IMR-90 (cell line): ENCODE measurements around the gene SLC8A1.

Experiments
- CEBPB ChIP-seq: IDR thresholded peaks from 2 replicates; pipeline ENCODE4 v1.6.1; 2012; ENCODE audit warnings: low read depth, low read length, improper control_type of control experiment
- CHD1 ChIP-seq: IDR thresholded peaks from 2 replicates; pipeline ENCODE4 v1.6.1; 2012; ENCODE audit warnings: low read depth, low read length, improper control_type of control experiment
- CTCF ChIP-seq: conservative IDR thresholded peaks from 2 replicates; pipeline ENCODE4 v1.5.1; 2012; ENCODE audit warnings: mild to moderate bottlenecking, low read depth, low read length, improper control_type of control experiment
- MAZ ChIP-seq: IDR thresholded peaks from 2 replicates; pipeline ENCODE4 v1.6.1; 2012; ENCODE audit warnings: low read depth, mild to moderate bottlenecking, low read length, improper control_type of control experiment, moderate library complexity, borderline replicate concordance
- MXI1 ChIP-seq: IDR thresholded peaks from 2 replicates; pipeline ENCODE4 v1.6.1; 2012; ENCODE audit warnings: low read depth, mild to moderate bottlenecking, low read length, moderate library complexity, borderline replicate concordance
- NFE2L2 ChIP-seq: fragments of 150-350 bp; IDR thresholded peaks from 2 replicates; pipeline ENCODE4 v1.6.1; 2016; ENCODE audit warnings: low read depth, mild to moderate bottlenecking, low read length
- POLR2A ChIP-seq: IDR thresholded peaks from 2 replicates; pipeline ENCODE4 v1.6.1; 2012; ENCODE audit warnings: mild to moderate bottlenecking, low read depth, low read length

DNA sequence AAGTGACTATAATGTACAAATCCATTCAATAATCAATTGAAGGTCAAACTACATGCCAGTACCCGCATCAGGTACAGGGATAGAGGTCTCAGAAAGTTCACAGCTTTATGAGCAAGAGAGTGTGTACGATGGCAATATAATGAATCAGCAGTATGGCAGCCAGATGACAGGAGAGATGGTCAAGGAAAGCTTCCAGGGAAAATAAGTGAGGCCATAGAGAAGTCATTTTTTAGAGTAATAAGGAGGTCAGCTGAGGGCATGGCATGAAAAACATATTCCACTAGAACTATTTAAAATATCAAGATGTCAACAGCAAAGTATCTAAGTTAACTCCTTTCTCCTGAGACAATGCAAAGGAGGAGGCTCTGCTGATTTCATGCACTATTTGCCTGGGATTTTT lies 108.0 kb downstream of the SLC8A1 start:
- TF ChIP-seq CTCF (no peak), MAZ (no peak), POLR2A (no peak), CEBPB (no peak; the same call in 1 of the 2 replicates), CHD1 (no peak), MXI1 (no peak), NFE2L2 (0 out of 2 replicates have a peak, but pooled peaks have one; percentile 18)
